Tibial nerve (tissue), 4 donors: ENCODE data around the gene XKR8.

Experiments used
- EP300 ChIP-seq, 2 donors: sonication (generic); formaldehyde crosslinking; IDR thresholded peaks; one replicate each; pipeline ENCODE4 v1.6.1; 2017; ENCODE audit warnings: antibody characterized with exemption in 2 of 2, mild to moderate bottlenecking in 1 of 2
- TF ChIP-seq, protein P1 (sequence below), 5 experiments: fragments of 200-600 bp in 3 of 5; fragments of 450-650 bp in 2 of 5; sonication (generic) in 3 of 5; IDR thresholded peaks; one replicate each; pipeline ENCODE4 v1.5.1; 2016 to 2019; ENCODE audit warnings: antibody characterized with exemption in 5 of 5, mild to moderate bottlenecking in 3 of 5, moderate library complexity in 2 of 5

DNA sequence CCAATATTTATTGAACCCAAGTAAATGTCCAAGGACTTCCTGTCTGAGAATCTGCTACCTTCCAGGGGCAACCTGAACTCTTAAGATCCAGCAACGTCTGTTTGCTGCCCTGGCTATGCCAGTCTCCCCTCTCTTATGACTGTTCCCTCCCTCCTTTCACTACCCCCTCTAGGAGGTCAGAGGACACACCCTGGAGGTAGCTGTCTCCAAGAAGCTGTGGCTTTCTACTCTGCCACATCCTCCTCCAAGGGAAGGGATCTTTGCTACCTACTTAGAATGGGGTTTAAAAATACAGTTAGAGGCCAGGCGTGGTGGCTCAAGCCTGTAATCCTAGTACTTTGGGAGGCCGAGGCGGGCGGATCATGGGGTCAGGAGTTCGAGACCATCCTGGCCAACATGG, 28.6 kb upstream of the XKR8 start:
- no peak for TF ChIP-seq EP300 (IDR thresholded peaks at IDR 0.05)
- TF ChIP-seq, protein P1, sequence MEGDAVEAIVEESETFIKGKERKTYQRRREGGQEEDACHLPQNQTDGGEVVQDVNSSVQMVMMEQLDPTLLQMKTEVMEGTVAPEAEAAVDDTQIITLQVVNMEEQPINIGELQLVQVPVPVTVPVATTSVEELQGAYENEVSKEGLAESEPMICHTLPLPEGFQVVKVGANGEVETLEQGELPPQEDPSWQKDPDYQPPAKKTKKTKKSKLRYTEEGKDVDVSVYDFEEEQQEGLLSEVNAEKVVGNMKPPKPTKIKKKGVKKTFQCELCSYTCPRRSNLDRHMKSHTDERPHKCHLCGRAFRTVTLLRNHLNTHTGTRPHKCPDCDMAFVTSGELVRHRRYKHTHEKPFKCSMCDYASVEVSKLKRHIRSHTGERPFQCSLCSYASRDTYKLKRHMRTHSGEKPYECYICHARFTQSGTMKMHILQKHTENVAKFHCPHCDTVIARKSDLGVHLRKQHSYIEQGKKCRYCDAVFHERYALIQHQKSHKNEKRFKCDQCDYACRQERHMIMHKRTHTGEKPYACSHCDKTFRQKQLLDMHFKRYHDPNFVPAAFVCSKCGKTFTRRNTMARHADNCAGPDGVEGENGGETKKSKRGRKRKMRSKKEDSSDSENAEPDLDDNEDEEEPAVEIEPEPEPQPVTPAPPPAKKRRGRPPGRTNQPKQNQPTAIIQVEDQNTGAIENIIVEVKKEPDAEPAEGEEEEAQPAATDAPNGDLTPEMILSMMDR (IDR thresholded peaks at IDR 0.05): no peak
